HEK293 (cell line): ENCODE measurements around the gene C1orf115.

ENCODE experiments used
- CTCF ChIA-PET: fragments of 350-600 bp; formaldehyde crosslinking; extraction: SDS; loops from one replicate; lab custom pipeline; 2021; ENCODE audit warnings: antibody characterized with exemption; lab: Yijun Ruan, JAX
- POLR2A ChIA-PET: fragments of 300-600 bp; formaldehyde crosslinking; extraction: SDS; loops from one replicate; lab custom pipeline; 2020; ENCODE audit warnings: antibody characterized with exemption, inconsistent platforms; lab: Yijun Ruan, JAX
- H3K27ac ChIP-seq: fragments of 200-500 bp; sonication (Bioruptor generic); 2 replicates; pipeline ENCODE4 v1.5.1; 2014; ENCODE audit warnings: low read depth, low read length, control low read depth, inconsistent platforms; ENCODE audit errors: extremely low read depth
- H3K36me3 ChIP-seq, 2 experiments: fragments of 200-500 bp in 1 of 2; sonication (Bioruptor generic) in 1 of 2; 1 replicate in 1 of 2; 2 replicates in 1 of 2; pipeline ENCODE4 v1.5.1; 2014 to 2017; ENCODE audit warnings: inconsistent platforms in 2 of 2, low read length in 2 of 2; ENCODE audit not compliant: control insufficient read depth in 2 of 2, insufficient read depth in 1 of 2
- H3K4me1 ChIP-seq: fragments of 200-500 bp; sonication (Bioruptor generic); 2 replicates; pipeline ENCODE4 v1.5.1; 2014; ENCODE audit warnings: mild to moderate bottlenecking, low read length, inconsistent platforms; ENCODE audit not compliant: control insufficient read depth, insufficient read depth
- H3K4me3 ChIP-seq: 2 replicates; pipeline ENCODE4 v1.5.1; 2011; ENCODE audit warnings: low read depth, mild to moderate bottlenecking, control low read depth, low read length, moderate library complexity
- H3K9me3 ChIP-seq: fragments of 200-500 bp; sonication (Bioruptor generic); 2 replicates; pipeline ENCODE4 v1.5.1; 2014; ENCODE audit warnings: low read depth, low read length, inconsistent platforms; ENCODE audit not compliant: control insufficient read depth, insufficient read depth
- BCL11B ChIP-seq: fragments of 450-650 bp; formaldehyde crosslinking; IDR thresholded peaks from 2 replicates; pipeline ENCODE4 v1.5.1; 2016; ENCODE audit warnings: low read depth, missing biosample characterization, missing genetic modification characterization
- EGR2 ChIP-seq: fragments of 450-650 bp; formaldehyde crosslinking; IDR thresholded peaks from 2 replicates; pipeline ENCODE4 v1.5.1; 2016; ENCODE audit warnings: low read depth, missing biosample characterization, missing genetic modification characterization
- OVOL3 ChIP-seq: fragments of 450-650 bp; formaldehyde crosslinking; IDR thresholded peaks from 2 replicates; pipeline ENCODE4 v1.5.1; 2016; ENCODE audit warnings: missing biosample characterization, missing genetic modification characterization
- PBX3 ChIP-seq: sonication (generic); formaldehyde crosslinking; IDR thresholded peaks from 2 replicates; pipeline ENCODE4 v1.8.1; 2022; ENCODE audit warnings: mild to moderate bottlenecking, moderate library complexity, missing genetic modification reagents
- SALL2 ChIP-seq: fragments of 450-650 bp; formaldehyde crosslinking; IDR thresholded peaks from 2 replicates; pipeline ENCODE4 v1.5.0; 2017; ENCODE audit warnings: missing biosample characterization, mild to moderate bottlenecking, missing genetic modification characterization, borderline replicate concordance
- ZBTB17 ChIP-seq: fragments of 450-650 bp; formaldehyde crosslinking; IDR thresholded peaks from 2 replicates; pipeline ENCODE4 v1.5.1; 2016; ENCODE audit warnings: missing biosample characterization, missing genetic modification characterization
- ZBTB7A ChIP-seq: fragments of 450-650 bp; formaldehyde crosslinking; IDR thresholded peaks from 2 replicates; pipeline ENCODE4 v1.5.1; 2016; ENCODE audit warnings: low read depth, missing biosample characterization, missing genetic modification characterization
- ZNF140 ChIP-seq: fragments of 450-650 bp; formaldehyde crosslinking; IDR thresholded peaks from 2 replicates; pipeline ENCODE4 v1.5.1; 2016; ENCODE audit warnings: missing biosample characterization, missing genetic modification characterization
- ZNF302 ChIP-seq: fragments of 450-650 bp; formaldehyde crosslinking; IDR thresholded peaks from 2 replicates; pipeline ENCODE4 v1.5.1; 2016; ENCODE audit warnings: missing biosample characterization, missing genetic modification characterization, low read depth
- ZNF324 ChIP-seq: fragments of 450-650 bp; formaldehyde crosslinking; IDR thresholded peaks from 2 replicates; pipeline ENCODE4 v1.5.1; 2016; ENCODE audit warnings: missing biosample characterization, missing genetic modification characterization
- ZNF416 ChIP-seq: fragments of 450-650 bp; formaldehyde crosslinking; IDR thresholded peaks from 2 replicates; pipeline ENCODE4 v1.5.1; 2016; ENCODE audit warnings: missing biosample characterization, missing genetic modification characterization
- ZNF549 ChIP-seq: fragments of 450-650 bp; IDR thresholded peaks from 2 replicates; pipeline ENCODE4 v1.5.1; 2018; ENCODE audit warnings: missing biosample characterization, missing genetic modification characterization, mild to moderate bottlenecking, inconsistent platforms, moderate library complexity
- ZNF558 ChIP-seq: fragments of 450-650 bp; formaldehyde crosslinking; IDR thresholded peaks from 2 replicates; pipeline ENCODE4 v1.5.1; 2016; ENCODE audit warnings: missing biosample characterization, missing genetic modification characterization
- ZNF585B ChIP-seq: fragments of 450-650 bp; formaldehyde crosslinking; IDR thresholded peaks from 2 replicates; pipeline ENCODE4 v1.5.1; 2016; ENCODE audit warnings: missing biosample characterization, missing genetic modification characterization
- ZNF626 ChIP-seq: fragments of 450-650 bp; sonication (Bioruptor Pico); formaldehyde crosslinking; IDR thresholded peaks from 2 replicates; pipeline ENCODE4 v1.5.1; 2018; ENCODE audit warnings: missing biosample characterization, missing genetic modification characterization, inconsistent platforms
- ZNF670 ChIP-seq: fragments of 450-650 bp; formaldehyde crosslinking; IDR thresholded peaks from 2 replicates; pipeline ENCODE4 v1.5.1; 2016; ENCODE audit warnings: missing biosample characterization, missing genetic modification characterization, low read depth
- ZNF692 ChIP-seq: fragments of 450-650 bp; formaldehyde crosslinking; IDR thresholded peaks from 2 replicates; pipeline ENCODE4 v1.5.1; 2016; ENCODE audit warnings: missing biosample characterization, missing genetic modification characterization
- ZNF701 ChIP-seq: fragments of 450-650 bp; formaldehyde crosslinking; IDR thresholded peaks from 2 replicates; pipeline ENCODE4 v1.5.1; 2016; ENCODE audit warnings: missing biosample characterization, missing genetic modification characterization
- ZNF707 ChIP-seq: fragments of 450-650 bp; formaldehyde crosslinking; IDR thresholded peaks from 2 replicates; pipeline ENCODE4 v1.5.1; 2016; ENCODE audit warnings: missing biosample characterization, missing genetic modification characterization
- ZNF747 ChIP-seq: fragments of 450-650 bp; formaldehyde crosslinking; IDR thresholded peaks from 2 replicates; pipeline ENCODE4 v1.5.1; 2016; ENCODE audit warnings: missing biosample characterization, missing genetic modification characterization
- ZNF768 ChIP-seq: fragments of 450-650 bp; formaldehyde crosslinking; IDR thresholded peaks from 2 replicates; pipeline ENCODE4 v1.5.1; 2018; ENCODE audit warnings: missing biosample characterization, mild to moderate bottlenecking, missing genetic modification characterization
- ZNF785 ChIP-seq: fragments of 450-650 bp; formaldehyde crosslinking; IDR thresholded peaks from 2 replicates; pipeline ENCODE4 v1.5.1; 2016; ENCODE audit warnings: missing biosample characterization, missing genetic modification characterization
- ZNF843 ChIP-seq: fragments of 450-650 bp; formaldehyde crosslinking; IDR thresholded peaks from 2 replicates; pipeline ENCODE4 v1.5.1; 2016; ENCODE audit warnings: missing biosample characterization, missing genetic modification characterization
- ZSCAN16 ChIP-seq: fragments of 450-650 bp; formaldehyde crosslinking; IDR thresholded peaks from 2 replicates; pipeline ENCODE4 v1.5.1; 2016; ENCODE audit warnings: missing biosample characterization, missing genetic modification characterization
- TF ChIP-seq, protein P1 (sequence below): fragments of 450-650 bp; formaldehyde crosslinking; IDR thresholded peaks from 2 replicates; pipeline ENCODE4 v1.5.1; 2016; ENCODE audit warnings: missing biosample characterization, missing genetic modification characterization
- TF ChIP-seq, protein P2 (sequence below): fragments of 450-650 bp; formaldehyde crosslinking; IDR thresholded peaks from 2 replicates; pipeline ENCODE4 v1.5.1; 2016; ENCODE audit warnings: missing biosample characterization, missing genetic modification characterization, borderline replicate concordance

C1orf115 gene

GRCh38 chr1:220652995-220653394, 37.2 kb upstream of the C1orf115 start (continued):
- no peak for TF ChIP-seq ZBTB7A
- TF ChIP-seq, protein P1, sequence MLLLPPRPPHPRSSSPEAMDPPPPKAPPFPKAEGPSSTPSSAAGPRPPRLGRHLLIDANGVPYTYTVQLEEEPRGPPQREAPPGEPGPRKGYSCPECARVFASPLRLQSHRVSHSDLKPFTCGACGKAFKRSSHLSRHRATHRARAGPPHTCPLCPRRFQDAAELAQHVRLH = no peak

- Histone ChIP-seq H3K9me3 (no peaks in the 10 kb centered on the region), H3K4me1 (no peaks in the 10 kb centered on the region), H3K4me3 (no peak overlapping the region)
- CTCF ChIA-PET = interaction anchor here (0.7 kb wide), 1 partner anchor 351 kb away, joined by 3 read pairs; no protein-coding TSS in a partner anchor
- no peak for TF ChIP-seq ZNF558 (tag by site-specific recombination)
- no peak for TF ChIP-seq ZNF747 (tag by site-specific recombination)
- TF ChIP-seq ZNF670 (tag by site-specific recombination) = no peak
- TF ChIP-seq ZNF585B (tag by site-specific recombination) = no peak
- no peak for TF ChIP-seq ZNF701 (tag by site-specific recombination)
- TF ChIP-seq ZSCAN16 (tag by site-specific recombination) = no peak
- no peak for TF ChIP-seq PBX3 (CRISPR knock-in tag)
- no peak for TF ChIP-seq ZNF707 (tag by site-specific recombination)
- TF ChIP-seq ZNF416 = no peak
- TF ChIP-seq, all 188 proteins: peak for 0
- H3K27ac ChIP-seq = no peak overlapping the region
- POLR2A ChIA-PET = no interaction called here
- H3K36me3 ChIP-seq = peaks cover 3 to 41% of the 10 kb centered on the region in 2 experiments; a peak in 2 of 3 replicates
These were observed 34.7 kb upstream of the C1orf115 start for GRCh38 chr1:220655509-220655908.

- CTCF ChIA-PET = interaction anchor here (0.7 kb wide), 1 partner anchor 352 kb away, joined by 3 read pairs; no protein-coding TSS in a partner anchor
- H3K4me1 ChIP-seq = no peaks in the 10 kb centered on the region
- no peak overlapping the region for H3K27ac ChIP-seq
- no peak overlapping the region for H3K4me3 ChIP-seq
- POLR2A ChIA-PET = no interaction called here
- no peaks in the 10 kb centered on the region for H3K9me3 ChIP-seq
- peaks cover 3 to 41% of the 10 kb centered on the region in 2 experiments; a peak in 2 of 3 replicates for H3K36me3 ChIP-seq
- TF ChIP-seq ZNF324 (tag by site-specific recombination) (no peak), ZNF549 (tag by site-specific recombination) (no peak), ZNF785 (tag by site-specific recombination) (no peak), ZNF302 (tag by site-specific recombination) (no peak), OVOL3 (tag by site-specific recombination) (no peak), SALL2 (no peak), ZNF768 (tag by site-specific recombination) (no peak), EGR2 (tag by site-specific recombination) (no peak), ZBTB7A (no peak), ZBTB17 (tag by site-specific recombination) (no peak), BCL11B (tag by site-specific recombination) (no peak), ZNF692 (tag by site-specific recombination) (no peak), ZNF843 (tag by site-specific recombination) (no peak), ZNF626 (tag by site-specific recombination) (no peak), ZNF140 (tag by site-specific recombination) (no peak)
- TF ChIP-seq, protein P2, sequence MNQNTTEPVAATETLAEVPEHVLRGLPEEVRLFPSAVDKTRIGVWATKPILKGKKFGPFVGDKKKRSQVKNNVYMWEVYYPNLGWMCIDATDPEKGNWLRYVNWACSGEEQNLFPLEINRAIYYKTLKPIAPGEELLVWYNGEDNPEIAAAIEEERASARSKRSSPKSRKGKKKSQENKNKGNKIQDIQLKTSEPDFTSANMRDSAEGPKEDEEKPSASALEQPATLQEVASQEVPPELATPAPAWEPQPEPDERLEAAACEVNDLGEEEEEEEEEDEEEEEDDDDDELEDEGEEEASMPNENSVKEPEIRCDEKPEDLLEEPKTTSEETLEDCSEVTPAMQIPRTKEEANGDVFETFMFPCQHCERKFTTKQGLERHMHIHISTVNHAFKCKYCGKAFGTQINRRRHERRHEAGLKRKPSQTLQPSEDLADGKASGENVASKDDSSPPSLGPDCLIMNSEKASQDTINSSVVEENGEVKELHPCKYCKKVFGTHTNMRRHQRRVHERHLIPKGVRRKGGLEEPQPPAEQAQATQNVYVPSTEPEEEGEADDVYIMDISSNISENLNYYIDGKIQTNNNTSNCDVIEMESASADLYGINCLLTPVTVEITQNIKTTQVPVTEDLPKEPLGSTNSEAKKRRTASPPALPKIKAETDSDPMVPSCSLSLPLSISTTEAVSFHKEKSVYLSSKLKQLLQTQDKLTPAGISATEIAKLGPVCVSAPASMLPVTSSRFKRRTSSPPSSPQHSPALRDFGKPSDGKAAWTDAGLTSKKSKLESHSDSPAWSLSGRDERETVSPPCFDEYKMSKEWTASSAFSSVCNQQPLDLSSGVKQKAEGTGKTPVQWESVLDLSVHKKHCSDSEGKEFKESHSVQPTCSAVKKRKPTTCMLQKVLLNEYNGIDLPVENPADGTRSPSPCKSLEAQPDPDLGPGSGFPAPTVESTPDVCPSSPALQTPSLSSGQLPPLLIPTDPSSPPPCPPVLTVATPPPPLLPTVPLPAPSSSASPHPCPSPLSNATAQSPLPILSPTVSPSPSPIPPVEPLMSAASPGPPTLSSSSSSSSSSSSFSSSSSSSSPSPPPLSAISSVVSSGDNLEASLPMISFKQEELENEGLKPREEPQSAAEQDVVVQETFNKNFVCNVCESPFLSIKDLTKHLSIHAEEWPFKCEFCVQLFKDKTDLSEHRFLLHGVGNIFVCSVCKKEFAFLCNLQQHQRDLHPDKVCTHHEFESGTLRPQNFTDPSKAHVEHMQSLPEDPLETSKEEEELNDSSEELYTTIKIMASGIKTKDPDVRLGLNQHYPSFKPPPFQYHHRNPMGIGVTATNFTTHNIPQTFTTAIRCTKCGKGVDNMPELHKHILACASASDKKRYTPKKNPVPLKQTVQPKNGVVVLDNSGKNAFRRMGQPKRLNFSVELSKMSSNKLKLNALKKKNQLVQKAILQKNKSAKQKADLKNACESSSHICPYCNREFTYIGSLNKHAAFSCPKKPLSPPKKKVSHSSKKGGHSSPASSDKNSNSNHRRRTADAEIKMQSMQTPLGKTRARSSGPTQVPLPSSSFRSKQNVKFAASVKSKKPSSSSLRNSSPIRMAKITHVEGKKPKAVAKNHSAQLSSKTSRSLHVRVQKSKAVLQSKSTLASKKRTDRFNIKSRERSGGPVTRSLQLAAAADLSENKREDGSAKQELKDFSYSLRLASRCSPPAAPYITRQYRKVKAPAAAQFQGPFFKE = no peak
These were observed 34.0 kb upstream of the C1orf115 start for GRCh38 chr1:220655961-220656740.
